ENCODE measurements around the gene MBD5. TPM values are rescaled to one million over a fixed set of nuclear protein-coding genes. Genes with fewer than 3 reads are reported as not detected.

The MBD5 gene
- polyA plus RNA-seq, 1 of the 3 experiments (the other 2 are of a cell fraction) = 7.4 TPM

- Histone ChIP-seq H3K4me2 (no peak overlapping the region), H3K36me3 (replicated peaks in 1 of 2; ENCODE audit: control insufficient read depth in 1 of 2, insufficient read depth in 2 of 2, low read length in 1 of 2) (no peaks in the 10 kb centered on the region), H3K9me3 (no peaks in the 10 kb centered on the region), H2AFZ (ENCODE audit: low read depth) (no peak overlapping the region), H3K4me3 (ENCODE audit: low read depth in 2 of 2, low read length in 1 of 2) (no peak overlapping the region), H3K27ac (ENCODE audit: low read depth in 2 of 2, low read length in 1 of 2) (no peak overlapping the region), H3K4me1 (ENCODE audit: control insufficient read depth in 1 of 2, insufficient read depth in 2 of 2, low read depth in 1 of 2, low read length in 1 of 2) (no peaks in the 10 kb centered on the region), H3K27me3 (ENCODE audit: insufficient read depth) (no peaks in the 10 kb centered on the region; the same call in 1 of the 2 replicates), H3K9me2 (no peaks in the 10 kb centered on the region), H4K20me1 (ENCODE audit: insufficient read depth) (no peaks in the 10 kb centered on the region), H3F3A (replicated peaks; ENCODE audit: insufficient read depth) (no peaks in the 10 kb centered on the region), H3K9ac (no peak overlapping the region), H3K79me2 (ENCODE audit: insufficient read depth) (no peaks in the 10 kb centered on the region)
- TF ChIP-seq RFX5 (IDR thresholded peaks at IDR 0.05; ENCODE audit: low read length) = no peak
- TF ChIP-seq EP300 (IDR thresholded peaks at IDR 0.05; ENCODE audit: borderline replicate concordance in 1 of 2, low read depth in 1 of 2, low read length in 1 of 2) = no peak
- TF ChIP-seq EZH2phosphoT487 (IDR thresholded peaks at IDR 0.05; ENCODE audit: borderline replicate concordance, low read depth) = no peak
- ChIA-PET POLR2A (no interaction called here), CTCF (interaction anchor here (0.6 to 1.2 kb wide), 2 partner anchors 37 to 189 kb away, joined by 3 to 5 read pairs; no protein-coding TSS in a partner anchor)
- DNase-seq = no peak
- 69% methylated on average over 1 of the region's 1 CpG for WGBS (ENCODE audit: low lambda C conversion rate)
Observed at GRCh38 chr2:148546270-148546669, 525.4 kb downstream of the MBD5 start.

GRCh38 chr2:148548716-148549400, 528.0 kb downstream of the MBD5 start:
- WGBS (ENCODE audit: low lambda C conversion rate) = 52% methylated on average over 7 of the region's 7 CpGs
- no peak for DNase-seq
- no peaks in the 10 kb centered on the region for H3K36me3 ChIP-seq (replicated peaks in 1 of 2; ENCODE audit: control insufficient read depth in 1 of 2, insufficient read depth in 2 of 2, low read length in 1 of 2)
- H3K9me2 ChIP-seq = no peaks in the 10 kb centered on the region
- POLR2A ChIA-PET = no interaction called here
- no peaks in the 10 kb centered on the region for H3K27me3 ChIP-seq (ENCODE audit: insufficient read depth)
- no peak overlapping the region for H3K9ac ChIP-seq
- no peak overlapping the region for H3K4me3 ChIP-seq (ENCODE audit: low read depth in 2 of 2, low read length in 1 of 2)
- H2AFZ ChIP-seq (ENCODE audit: low read depth) = no peak overlapping the region
- no peaks in the 10 kb centered on the region for H3K4me1 ChIP-seq (ENCODE audit: control insufficient read depth in 1 of 2, insufficient read depth in 2 of 2, low read depth in 1 of 2, low read length in 1 of 2)
- H3K4me2 ChIP-seq = no peak overlapping the region
- H3K27ac ChIP-seq (ENCODE audit: low read depth in 2 of 2, low read length in 1 of 2) = no peak overlapping the region
- no peak for TF ChIP-seq PBX3 (IDR thresholded peaks at IDR 0.05)
- TF ChIP-seq ZBTB33 (IDR thresholded peaks at IDR 0.05; ENCODE audit: borderline replicate concordance, low read depth) = no peak
- TF ChIP-seq GABPA (IDR thresholded peaks at IDR 0.05; ENCODE audit: low read depth) = no peak
- no peak for TF ChIP-seq SMC3 (IDR thresholded peaks at IDR 0.05; ENCODE audit: low read depth, low read length)
- TF ChIP-seq ELF1 (IDR thresholded peaks at IDR 0.05) = no peak
- no peak for TF ChIP-seq MEF2A (IDR thresholded peaks at IDR 0.05; ENCODE audit: borderline replicate concordance, low read depth)
- TF ChIP-seq POLR2AphosphoS5 (IDR thresholded peaks at IDR 0.05; ENCODE audit: low read depth, low read length) = no peak
- no peak for TF ChIP-seq CTCF (IDR thresholded peaks at IDR 0.05)
- TF ChIP-seq MAX (IDR thresholded peaks at IDR 0.05; ENCODE audit: low read depth) = no peak
- TF ChIP-seq JUND (IDR thresholded peaks at IDR 0.05) = no peak
- TF ChIP-seq USF2 (IDR thresholded peaks at IDR 0.05; ENCODE audit: borderline replicate concordance, low read depth, low read length) = no peak
- TF ChIP-seq FOXM1 (IDR thresholded peaks at IDR 0.05; ENCODE audit: low read depth) = no peak
- no peak for TF ChIP-seq TAF1 (IDR thresholded peaks at IDR 0.05; ENCODE audit: borderline replicate concordance, low read depth, low read length)
- no peak for TF ChIP-seq TCF12 (IDR thresholded peaks at IDR 0.05)
- no peak for TF ChIP-seq TEAD4 (IDR thresholded peaks at IDR 0.05; ENCODE audit: borderline replicate concordance, insufficient read depth)
- TF ChIP-seq GATA2 (CRISPR knock-in tag; IDR thresholded peaks at IDR 0.05) = no peak
- TF ChIP-seq NRF1 (IDR thresholded peaks at IDR 0.05; ENCODE audit: low read depth, low read length) = no peak
- no peak for TF ChIP-seq NFIC (IDR thresholded peaks at IDR 0.05; ENCODE audit: borderline replicate concordance)
- no peaks in the 10 kb centered on the region for H3F3A ChIP-seq (replicated peaks; ENCODE audit: insufficient read depth)
- H3K9me3 ChIP-seq = no peaks in the 10 kb centered on the region
- no peaks in the 10 kb centered on the region for H3K79me2 ChIP-seq (ENCODE audit: insufficient read depth)
- CTCF ChIA-PET = interaction anchor here (1.2 to 2.1 kb wide), 2 partner anchors 11 to 40 kb away, joined by 3 to 4 read pairs; no protein-coding TSS in a partner anchor
- H4K20me1 ChIP-seq (ENCODE audit: insufficient read depth) = no peaks in the 10 kb centered on the region

Data from SK-N-SH (cell line).